ENCODE results near the gene ZSCAN31. TPM values are rescaled to one million over a fixed set of nuclear protein-coding genes. Genes with fewer than 3 reads are reported as not detected.

The ZSCAN31 gene
- total RNA-seq, 4 donors from 2014 or later: 9.0 to 28.3 (median 17.0) TPM

DNA sequence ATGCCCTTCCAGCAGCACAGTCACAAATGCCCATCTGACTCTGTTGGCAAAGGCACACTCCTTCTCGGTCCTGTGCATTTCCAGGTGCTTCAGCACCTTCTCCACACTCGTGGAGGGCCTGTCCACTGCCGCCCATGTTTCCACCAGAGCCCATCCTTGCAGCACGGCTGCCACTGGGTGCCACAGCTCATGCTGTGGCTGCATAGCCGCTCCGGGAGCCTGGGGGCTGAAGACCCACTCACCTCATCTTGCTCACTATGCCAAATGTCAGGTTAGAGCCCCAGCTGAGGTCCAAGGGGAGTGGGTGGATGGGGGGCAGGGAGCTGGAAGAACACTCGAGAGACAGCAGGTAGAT lies 20.7 kb upstream of the ZSCAN31 start:
- intact Hi-C loops (cut with DNase I; ENCODE audit: low total_unique reads): loop anchor here (5.0 to 10.0 kb wide), 2 partner anchors 89 to 222 kb away; partner anchors contain the start of gene ZSCAN26
- no peak for DNase-seq
- H3K4me1 ChIP-seq: peaks cover 9 to 20% (median 17%) of the 10 kb centered on the region in 4 donors
- TF ChIP-seq POLR2AphosphoS5 (IDR thresholded peaks at IDR 0.05) (no peak), POLR2A (IDR thresholded peaks at IDR 0.05) (no peak), EP300 (IDR thresholded peaks at IDR 0.05; ENCODE audit: low read depth) (no peak)
- TF ChIP-seq, protein P1, sequence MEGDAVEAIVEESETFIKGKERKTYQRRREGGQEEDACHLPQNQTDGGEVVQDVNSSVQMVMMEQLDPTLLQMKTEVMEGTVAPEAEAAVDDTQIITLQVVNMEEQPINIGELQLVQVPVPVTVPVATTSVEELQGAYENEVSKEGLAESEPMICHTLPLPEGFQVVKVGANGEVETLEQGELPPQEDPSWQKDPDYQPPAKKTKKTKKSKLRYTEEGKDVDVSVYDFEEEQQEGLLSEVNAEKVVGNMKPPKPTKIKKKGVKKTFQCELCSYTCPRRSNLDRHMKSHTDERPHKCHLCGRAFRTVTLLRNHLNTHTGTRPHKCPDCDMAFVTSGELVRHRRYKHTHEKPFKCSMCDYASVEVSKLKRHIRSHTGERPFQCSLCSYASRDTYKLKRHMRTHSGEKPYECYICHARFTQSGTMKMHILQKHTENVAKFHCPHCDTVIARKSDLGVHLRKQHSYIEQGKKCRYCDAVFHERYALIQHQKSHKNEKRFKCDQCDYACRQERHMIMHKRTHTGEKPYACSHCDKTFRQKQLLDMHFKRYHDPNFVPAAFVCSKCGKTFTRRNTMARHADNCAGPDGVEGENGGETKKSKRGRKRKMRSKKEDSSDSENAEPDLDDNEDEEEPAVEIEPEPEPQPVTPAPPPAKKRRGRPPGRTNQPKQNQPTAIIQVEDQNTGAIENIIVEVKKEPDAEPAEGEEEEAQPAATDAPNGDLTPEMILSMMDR (IDR thresholded peaks at IDR 0.05): no peak
- H3K27me3 ChIP-seq: no peaks in the 10 kb centered on the region
- H3K4me3 ChIP-seq: no peak overlapping the region
- H3K27ac ChIP-seq: peak overlapping the region; percentile 86 to 94 (median 90)
- in situ Hi-C loops (cut with MboI; ENCODE audit: low pct_ligation_motif_present in 1 of 4, low pct_unique_long_range_greater_than_20kb in 1 of 4, low sequenced_read_pairs in 3 of 4): loop anchor here (10.0 to 25.0 kb wide), 5 partner anchors 94 to 1169 kb away; partner anchors contain the start of genes NKAPL (in 1 of the 4), OR2B2 (in 1 of the 4), ZKSCAN4 (in 1 of the 4) and ZKSCAN8 (in 1 of the 4)
- 71% methylated on average over 1 to 7 of the region's 7 CpGs for WGBS, 2 donors (ENCODE audit: low coverage in 1 of 2)
- no peaks in the 10 kb centered on the region for H3K9me3 ChIP-seq
- no peaks in the 10 kb centered on the region for H3K36me3 ChIP-seq

DNA sequence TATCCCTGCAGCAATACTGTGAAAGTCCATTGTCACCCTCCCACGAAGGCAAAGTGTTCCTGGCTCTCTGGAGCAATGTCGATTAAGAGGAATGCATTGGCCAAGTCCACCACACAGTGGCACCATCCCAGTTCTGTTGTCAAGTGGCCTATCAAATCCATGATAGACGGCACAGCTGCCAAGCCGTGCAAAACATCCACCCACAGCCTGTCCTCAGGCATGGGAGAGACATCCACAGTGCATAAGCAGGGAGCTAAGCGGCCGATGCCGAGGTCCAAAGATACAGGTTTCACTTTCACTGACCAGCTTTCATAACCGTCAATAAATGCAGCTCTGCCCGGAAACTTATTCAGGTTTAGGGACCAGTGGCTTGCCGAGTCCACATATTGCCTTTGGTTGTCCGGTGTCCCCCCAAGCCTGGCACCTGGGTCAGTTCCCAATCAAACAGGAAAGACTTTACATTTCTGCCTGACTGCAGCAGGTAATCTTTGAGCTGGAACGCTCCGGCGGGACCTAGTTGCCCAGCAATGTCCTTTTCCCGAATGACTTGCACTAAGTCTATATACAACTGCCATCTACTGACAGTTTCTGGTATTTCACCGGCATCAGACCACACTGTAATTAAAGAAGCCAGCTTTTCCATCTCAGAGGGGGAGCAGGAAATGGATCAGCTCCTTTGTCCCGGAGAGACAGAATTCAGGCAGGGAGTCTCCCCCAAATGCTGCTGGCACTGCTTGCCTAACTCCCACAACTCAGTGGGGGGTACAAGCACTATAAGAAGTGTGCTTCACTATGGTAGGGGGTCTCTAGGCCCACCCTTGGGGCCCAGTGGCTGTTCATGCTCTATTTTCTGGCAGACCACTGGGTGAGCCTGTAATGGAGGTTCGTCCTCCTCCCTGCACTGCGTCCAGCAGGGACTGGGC lies 20.1 kb upstream of the ZSCAN31 start:
- Histone ChIP-seq H3K36me3 (no peaks in the 10 kb centered on the region), H3K27me3 (no peaks in the 10 kb centered on the region), H3K9me3 (no peaks in the 10 kb centered on the region), H3K4me3 (peak overlapping the region; percentile 41 to 75 (median 56)), H3K4me1 (peaks cover 16 to 25% (median 23%) of the 10 kb centered on the region in 4 donors), H3K27ac (peak overlapping the region; percentile 86 to 94 (median 90))
- in situ Hi-C loops (cut with MboI; ENCODE audit: low pct_ligation_motif_present in 1 of 4, low pct_unique_long_range_greater_than_20kb in 1 of 4, low sequenced_read_pairs in 3 of 4): loop anchor here (10.0 to 25.0 kb wide), 5 partner anchors 94 to 1169 kb away; partner anchors contain the start of genes NKAPL (in 1 of the 4), OR2B2 (in 1 of the 4), ZKSCAN4 (in 1 of the 4) and ZKSCAN8 (in 1 of the 4)
- intact Hi-C loops (cut with DNase I; ENCODE audit: low total_unique reads): loop anchor here (5.0 to 10.0 kb wide), 2 partner anchors 89 to 221 kb away; partner anchors contain the start of gene ZSCAN26
- WGBS, 2 donors (ENCODE audit: low coverage in 1 of 2): 2% methylated on average over 19 of the region's 19 CpGs; no CpG with 5 or more reads in 1 of the 2 donors
- TF ChIP-seq, protein P1 (IDR thresholded peaks at IDR 0.05): peak; percentile 84 to 96 (median 91)
- TF ChIP-seq EP300 (IDR thresholded peaks at IDR 0.05; ENCODE audit: low read depth) (no peak), POLR2A (IDR thresholded peaks at IDR 0.05) (peak; percentile 46), POLR2AphosphoS5 (IDR thresholded peaks at IDR 0.05) (peak; percentile 49 to 55 (median 49))
- peak; percentile 81 for DNase-seq

DNA sequence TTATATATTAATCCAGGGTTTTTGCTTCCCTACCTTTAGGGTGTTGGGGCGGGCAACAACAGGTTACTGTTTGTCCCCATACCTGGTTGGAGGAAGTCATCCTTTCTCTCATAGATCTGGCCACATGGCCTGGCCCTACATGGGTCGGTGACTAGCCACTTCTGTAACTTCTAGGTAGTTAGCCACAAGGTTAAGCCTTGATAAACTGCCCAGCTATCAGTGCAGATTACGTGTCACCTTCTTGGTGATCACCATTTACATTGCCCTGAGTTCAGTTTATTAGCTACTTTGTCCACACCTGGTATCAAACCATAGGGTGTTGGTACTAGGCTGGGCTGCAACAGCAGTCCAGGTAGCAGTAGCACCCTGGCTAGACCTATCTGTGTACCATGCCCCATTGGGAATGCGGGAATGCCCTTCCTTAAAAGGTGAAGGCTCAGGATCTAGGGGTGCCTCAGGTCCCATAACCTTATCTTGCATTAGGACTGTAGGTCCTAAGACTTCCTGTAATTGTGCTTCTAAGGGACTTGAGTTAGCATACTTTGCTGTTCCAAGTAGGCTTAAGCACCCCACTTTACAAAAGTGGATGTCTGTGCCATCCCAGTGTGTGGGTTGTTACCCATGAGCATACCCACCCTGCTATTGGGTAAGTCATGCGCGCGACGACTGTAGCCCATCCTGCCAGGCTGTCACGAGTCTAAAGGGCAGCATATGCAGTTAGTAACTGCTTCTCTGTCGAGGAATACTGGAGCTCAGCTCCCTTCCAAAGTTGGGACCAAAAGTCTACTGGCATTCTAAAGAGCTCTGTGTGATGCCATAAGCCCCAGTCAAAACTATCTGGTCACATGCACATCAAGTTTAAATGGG lies 19.0 kb upstream of the ZSCAN31 start:
- Histone ChIP-seq H3K36me3 (no peaks in the 10 kb centered on the region), H3K4me1 (peaks cover 22 to 34% (median 28%) of the 10 kb centered on the region in 4 donors), H3K27ac (peak overlapping the region; percentile 86 to 94 (median 90)), H3K4me3 (peak overlapping the region in 2 of 4 donors; percentile 51 to 60), H3K9me3 (no peaks in the 10 kb centered on the region), H3K27me3 (no peaks in the 10 kb centered on the region)
- intact Hi-C loops (cut with DNase I; ENCODE audit: low total_unique reads): loop anchor here (5.0 to 10.0 kb wide), 2 partner anchors 88 to 220 kb away; partner anchors contain the start of gene ZSCAN26
- DNase-seq: no peak
- in situ Hi-C loops (cut with MboI; ENCODE audit: low pct_ligation_motif_present in 1 of 4, low pct_unique_long_range_greater_than_20kb in 1 of 4, low sequenced_read_pairs in 3 of 4): loop anchor here (5.0 to 25.0 kb wide), 6 partner anchors 93 to 1168 kb away; partner anchors contain the start of genes ZKSCAN8 (in 2 of the 4), NKAPL (in 1 of the 4), OR2B2 (in 1 of the 4) and ZKSCAN4 (in 1 of the 4)
- no peak for TF ChIP-seq EP300 (IDR thresholded peaks at IDR 0.05; ENCODE audit: low read depth)
- 84% methylated on average over 10 of the region's 10 CpGs; no CpG with 5 or more reads in 1 of the 2 donors for WGBS, 2 donors (ENCODE audit: low coverage in 1 of 2)
